ENCODE results near the gene FSIP1.

Gene FSIP1

DNA sequence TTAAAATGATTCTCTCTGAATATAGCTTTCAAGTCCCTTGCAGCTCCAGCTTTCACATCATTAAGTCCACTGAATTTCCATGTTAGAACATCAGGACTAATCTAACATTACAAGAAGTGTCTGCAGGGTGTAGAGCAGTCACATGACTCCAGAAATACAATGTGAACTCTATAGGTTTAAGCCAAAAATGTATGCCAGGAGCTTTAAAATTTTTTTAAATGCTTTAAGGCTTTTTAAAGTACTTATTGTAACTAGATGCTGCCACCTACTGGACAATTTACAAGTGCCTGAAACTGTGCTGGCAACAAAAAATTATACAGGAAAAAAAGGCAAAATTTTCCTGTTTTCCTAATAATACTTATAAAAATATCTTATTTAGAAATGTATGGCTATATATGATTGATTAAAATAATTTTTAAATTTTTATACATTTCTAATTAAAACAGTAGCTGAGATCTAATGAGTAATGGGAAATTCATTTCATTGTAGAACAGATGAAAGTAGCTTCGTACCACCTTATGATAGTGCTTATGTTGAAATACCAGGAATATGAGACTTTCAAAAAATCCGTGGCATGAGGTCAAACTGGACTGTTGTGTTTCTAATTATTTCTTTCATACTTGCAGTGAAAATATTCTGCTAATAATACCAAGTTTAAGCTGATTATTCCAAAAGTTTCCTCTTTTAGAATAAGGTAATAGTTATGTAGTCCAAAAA, 25.7 kb downstream of the FSIP1 start:
- peak; percentile 25 for DNase-seq (ENCODE audit: low spot score)

DNA sequence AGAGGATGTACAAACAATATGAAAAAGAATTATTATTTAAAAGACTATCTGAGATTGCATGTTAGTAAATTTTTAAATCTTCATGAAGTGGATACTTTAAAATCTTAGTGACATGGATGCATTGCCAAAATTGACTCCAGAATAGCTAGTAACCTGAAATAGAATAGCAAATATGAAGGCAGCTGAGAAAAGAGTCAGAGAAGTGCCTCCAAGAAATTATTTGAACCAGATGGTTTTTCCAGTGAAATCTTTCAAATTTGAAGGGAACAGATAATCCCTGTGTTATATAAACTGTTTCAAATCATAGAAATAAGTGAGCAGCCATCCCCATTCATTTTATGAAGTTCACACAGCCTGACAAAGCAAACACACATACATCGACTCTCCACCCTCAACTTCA, 29.6 kb downstream of the FSIP1 start:
- no peak for DNase-seq (ENCODE audit: low spot score)

DNA sequence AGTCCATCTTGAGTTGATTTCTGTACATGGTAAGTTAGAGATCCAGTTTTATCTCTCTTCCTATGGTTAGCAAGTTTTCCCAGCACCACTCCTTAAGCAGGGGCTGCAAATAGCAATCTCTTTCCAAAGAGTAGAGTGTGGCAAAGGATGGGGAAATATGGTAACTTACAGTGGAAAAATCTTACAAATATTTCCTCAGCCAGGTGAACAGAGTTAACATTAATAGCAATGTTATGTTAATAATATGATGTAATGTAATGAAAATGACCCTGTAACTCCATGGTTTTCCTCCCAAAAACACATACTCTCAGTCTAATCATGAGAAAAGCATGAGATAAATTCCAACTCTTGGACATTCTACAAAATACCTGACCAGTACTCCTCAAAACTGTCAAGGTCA, 30.4 kb downstream of the FSIP1 start:
- DNase-seq (ENCODE audit: low spot score), result no peak

DNA sequence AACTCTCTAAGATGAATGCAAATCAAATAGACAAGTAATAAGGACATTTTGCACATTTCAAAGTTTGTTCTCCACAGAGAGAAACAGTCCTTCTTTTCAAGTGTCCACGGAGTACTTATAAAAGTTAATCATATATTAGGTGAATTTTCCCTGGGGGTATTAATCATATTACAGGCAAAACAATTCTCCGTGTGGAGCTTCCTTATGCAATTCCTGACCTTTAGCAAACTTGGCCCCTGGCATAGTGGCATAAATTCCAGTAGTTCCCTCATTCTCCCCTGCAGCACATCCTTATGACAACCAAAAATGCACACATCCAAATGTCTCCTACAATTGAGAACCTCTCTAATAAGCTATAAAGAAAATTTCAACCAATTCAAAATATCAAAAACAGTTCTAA, 34.4 kb downstream of the FSIP1 start:
- no peak for DNase-seq (ENCODE audit: low spot score)

DNA sequence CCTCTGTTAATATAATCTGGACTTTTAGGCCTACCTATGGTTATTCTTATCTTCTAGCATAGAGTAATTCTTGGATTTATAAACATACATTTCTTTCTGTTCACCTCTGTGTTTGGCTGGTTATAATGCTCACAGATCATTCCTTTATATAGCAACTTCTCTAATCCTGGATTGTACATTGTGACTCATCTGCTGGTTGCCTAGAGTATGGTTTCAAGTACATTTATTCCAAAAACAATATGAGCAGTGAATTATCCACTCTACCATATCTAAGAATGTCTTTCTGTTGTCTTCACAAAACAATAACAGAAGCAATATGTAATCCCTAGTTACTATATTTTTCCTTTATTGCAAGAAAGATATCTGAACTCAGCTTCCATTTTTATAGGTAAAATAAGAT, 35.3 kb downstream of the FSIP1 start:
- DNase-seq (ENCODE audit: low spot score), result no peak

DNA sequence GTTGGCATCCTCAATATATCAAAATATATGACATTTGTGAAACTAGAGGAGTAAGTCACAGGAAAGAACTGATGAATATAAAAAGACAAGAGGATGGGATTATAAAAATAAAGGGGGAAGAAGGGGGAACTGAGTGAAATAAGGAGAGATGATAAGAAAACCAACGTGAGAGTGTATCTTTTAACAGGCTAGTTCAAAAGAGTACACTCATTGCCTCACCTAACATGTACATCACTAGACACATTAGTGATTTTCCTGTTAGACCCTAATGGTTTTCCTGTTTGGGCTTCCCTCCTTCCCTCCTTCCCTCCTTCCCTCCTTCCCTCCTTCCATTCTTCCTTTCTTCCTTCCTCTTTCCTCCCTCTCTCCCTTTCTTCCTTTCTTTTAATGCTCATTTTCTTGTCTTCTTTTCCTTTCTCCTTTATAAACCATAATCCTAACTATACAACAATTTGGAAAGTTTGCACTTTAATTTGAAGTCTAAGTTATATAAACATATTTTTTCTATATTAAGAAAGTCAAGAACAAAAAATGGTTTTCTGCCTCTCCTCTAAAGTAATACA, 35.8 kb downstream of the FSIP1 start:
- DNase-seq (ENCODE audit: low spot score), result no peak

DNA sequence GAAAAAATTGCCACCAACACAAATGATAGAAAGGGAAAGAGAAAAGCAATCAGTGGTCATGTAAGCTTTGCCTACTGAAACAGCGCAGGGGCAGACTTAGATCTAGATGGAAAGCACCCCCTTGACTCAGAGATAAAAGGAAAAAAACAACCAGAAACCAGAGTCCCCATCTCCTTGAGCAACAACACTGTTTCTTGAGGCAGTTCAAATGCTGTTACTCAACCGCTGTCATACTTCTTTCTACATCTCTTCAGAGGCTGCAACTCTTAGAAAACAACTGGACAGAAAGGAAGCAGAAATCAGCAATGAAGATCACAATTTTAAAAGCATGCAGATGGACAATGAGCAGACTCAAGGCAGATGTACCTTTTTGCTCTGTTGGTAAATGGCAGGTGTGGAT, 36.5 kb downstream of the FSIP1 start:
- DNase-seq (ENCODE audit: low spot score), result no peak

DNA sequence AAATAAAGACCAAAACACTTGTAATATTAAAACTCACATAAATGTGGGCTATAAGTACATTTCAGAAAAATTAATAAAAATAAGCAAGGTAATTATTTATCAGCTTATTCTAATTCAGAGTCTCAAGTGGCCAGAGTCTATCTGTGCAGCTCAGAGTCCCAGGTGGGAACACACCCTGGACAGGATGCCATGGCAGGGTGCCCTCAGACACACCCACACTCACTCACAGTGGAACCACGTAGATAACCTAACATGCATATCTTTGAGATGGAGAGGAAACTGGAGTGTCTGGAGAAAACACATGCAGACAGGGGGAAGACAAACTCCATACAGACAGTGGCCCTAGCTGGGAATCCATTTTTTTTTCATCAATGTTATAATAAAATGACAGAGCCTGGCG, 37.2 kb downstream of the FSIP1 start:
- no peak for DNase-seq (ENCODE audit: low spot score)

DNA sequence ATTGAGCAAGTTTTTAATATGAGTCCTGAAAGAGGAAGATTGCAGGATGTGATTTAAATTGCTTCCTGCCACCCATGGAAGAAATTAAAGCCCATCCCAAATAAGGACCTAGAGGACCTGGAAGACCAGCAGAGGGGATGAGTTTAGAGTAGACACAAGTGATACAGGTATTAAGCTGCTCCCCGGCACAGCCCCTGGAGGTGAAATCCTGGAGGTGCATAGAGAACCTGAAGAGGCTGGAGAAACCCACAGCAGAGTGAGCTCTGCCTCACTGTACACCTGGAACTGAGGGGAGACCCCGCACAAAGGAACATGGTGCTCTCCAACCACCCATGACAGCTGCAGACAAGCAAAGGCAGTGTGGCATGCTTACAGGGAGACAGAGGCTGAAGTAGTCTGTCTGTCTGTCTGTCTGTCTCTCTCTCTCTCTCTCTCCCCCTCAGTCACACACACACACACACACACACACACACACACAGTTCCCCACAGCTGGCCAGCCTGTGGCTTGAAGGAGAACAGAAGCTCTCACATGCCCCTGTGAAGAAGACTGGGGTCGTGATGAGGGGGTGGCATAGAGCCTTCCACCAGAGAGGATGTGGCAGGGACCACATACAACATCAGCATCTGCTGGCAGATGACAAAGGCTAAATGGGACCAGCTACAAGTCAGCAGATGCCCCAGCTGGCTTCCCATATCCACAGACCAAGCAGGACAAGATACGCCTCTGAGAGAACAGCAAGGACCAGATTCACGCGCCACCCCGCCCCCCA, 38.1 kb downstream of the FSIP1 start:
- no peak for DNase-seq (ENCODE audit: low spot score)

DNA sequence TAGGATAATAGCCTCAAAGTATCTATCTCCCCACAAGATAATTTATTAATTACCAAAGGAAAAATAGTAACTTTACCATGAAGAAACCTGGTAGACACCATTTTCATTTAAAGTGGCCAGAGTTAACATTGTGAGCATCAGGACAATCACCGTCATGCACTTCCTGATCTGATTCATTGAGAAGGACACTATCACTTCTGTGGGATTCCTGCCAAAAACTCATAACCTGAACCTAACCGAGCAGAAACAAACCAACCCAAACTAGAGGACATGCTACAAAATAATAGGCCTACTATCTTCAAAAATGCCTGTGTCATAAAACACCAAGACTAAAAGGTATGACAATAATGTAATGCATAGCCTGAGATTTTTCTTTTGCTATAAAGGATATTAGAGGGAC, 39.0 kb downstream of the FSIP1 start:
- DNase-seq (ENCODE audit: low spot score), result no peak

DNA sequence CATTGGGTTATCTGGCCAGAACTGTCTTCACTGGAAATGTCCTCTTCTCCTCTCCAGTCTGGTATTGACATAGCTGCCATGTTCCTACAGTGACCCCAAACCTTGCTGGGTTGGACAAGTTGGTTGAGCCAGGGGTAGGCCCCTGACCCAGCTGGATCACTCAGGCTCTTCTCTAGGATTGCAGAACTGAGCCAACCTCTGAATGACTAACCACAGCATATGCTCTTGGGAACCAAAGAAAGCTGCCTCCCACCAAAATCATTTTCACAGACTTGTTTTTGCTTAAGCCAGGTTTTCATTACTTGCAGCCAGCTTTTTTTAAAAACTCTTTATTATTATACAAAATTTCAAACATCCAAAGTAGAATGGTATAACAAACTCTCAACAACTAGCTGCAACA, 41.4 kb downstream of the FSIP1 start:
- no peak for DNase-seq (ENCODE audit: low spot score)

DNA sequence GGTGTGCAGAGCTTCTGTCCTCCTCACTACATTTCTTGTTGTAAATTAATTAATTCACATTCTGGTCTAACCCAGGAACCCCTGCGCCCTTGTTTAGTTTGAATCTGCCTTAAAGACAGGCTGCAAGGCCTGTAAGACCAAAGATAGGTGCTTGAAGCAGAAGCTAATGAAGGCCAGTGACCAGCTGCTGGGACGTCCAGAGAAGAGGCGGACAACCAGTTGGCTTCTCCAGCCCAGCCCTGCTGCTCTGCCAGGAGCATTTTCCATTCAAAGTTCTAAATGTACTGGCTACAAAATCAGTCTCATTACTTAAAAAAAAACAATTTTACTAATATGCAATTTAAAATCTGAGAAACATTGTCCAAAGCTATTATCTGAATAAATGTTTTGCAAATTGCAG, 43.6 kb downstream of the FSIP1 start:
- no peak for DNase-seq (ENCODE audit: low spot score)

DNA sequence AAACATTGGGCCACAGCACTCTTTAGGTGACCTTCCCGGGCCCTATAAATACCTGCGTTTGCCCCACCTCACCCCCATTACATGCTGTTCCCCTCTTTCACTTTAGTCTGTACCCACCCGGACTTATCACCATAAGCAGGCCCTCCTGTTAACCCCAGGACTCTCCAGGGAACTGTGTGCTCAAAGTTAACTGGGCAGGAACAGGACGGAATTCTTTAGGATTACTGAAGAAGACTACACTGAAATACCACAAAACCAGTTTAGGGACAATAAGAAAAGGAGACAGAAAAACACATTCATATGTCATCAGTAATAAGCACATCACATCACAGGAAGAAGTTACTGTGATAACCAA, 45.5 kb downstream of the FSIP1 start:
- no peak for DNase-seq (ENCODE audit: low spot score)

DNA sequence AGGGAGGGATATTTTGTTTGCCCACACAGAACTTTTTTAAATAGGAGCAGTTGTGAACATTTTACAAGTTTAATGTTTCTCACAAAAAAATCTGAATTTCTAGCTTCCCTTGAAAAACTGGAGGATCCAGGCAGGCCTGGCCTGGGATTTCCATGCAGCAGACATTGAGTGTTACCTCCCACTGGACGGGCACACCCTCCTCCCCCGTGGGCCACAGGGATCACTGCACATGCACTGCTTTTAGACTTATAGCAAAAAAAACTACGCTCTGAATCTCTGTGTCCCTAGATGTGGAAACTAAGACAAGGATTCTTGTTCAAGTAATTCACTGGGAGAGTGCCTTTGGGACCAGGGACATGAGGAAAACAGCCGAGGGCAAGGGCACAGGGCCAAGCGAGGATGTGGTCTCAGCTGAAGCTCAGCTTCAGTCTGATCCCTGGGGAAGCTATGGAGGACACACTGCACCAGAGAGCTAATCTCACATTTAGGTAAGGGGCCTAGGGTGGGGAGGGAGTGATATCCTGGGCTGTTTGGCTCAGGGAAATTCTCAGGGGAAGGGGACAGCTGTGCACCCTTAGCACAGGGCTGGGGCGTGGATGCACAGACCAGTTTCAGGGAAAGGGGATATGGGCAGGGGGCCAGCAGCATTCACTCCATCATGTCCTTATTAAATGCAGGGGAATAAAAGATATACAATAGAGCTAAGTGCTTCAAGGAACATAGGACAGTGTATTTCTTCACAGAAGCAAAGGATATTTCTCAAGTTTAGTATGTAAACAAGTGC, 46.0 kb downstream of the FSIP1 start:
- DNase-seq (ENCODE audit: low spot score), result no peak

DNA sequence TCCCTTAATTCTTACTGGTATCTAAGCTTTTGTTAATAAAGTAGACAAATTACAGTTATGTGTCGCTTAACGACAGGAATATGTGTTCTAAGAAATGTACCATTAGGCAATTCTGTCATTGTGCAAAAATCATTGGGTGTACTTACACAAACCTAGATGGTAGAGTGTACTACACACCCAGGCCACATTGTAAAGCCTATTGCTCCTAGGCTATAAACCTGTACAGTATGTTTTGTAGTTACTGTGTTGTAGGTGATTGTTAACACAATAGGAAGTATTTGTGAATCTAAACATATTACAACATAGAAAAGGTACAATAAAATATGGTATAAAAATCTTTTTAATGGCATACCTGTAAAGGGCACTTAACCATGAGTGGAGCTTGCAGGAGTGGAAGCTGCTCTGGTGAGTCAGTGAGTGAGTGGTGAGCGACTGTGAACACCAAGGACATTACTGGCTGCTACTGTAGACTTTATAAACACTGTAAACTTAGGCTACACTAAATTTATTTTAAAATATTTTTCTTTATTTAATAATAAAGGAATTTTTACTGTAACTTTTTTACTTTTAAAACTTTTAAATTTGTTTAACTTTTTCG, 47.4 kb downstream of the FSIP1 start:
- no peak for DNase-seq (ENCODE audit: low spot score)

DNA sequence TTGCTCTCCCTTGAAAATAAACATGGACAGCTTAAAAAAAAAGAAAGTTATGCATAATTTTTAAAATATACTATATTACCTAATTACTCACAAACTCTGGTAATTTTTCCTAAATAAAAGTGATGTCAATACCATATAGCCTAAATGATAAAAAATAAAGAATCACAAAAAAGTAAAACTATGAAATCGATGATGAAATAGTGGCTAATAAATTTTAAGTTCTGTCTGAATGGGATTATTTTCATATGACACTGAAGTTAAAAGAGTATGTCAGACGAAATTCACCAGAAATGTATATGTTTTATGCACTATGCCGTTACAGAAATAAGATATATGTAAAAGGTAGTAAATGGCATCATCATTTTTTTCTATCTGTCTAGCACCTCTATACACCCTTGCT, 51.4 kb downstream of the FSIP1 start:
- DNase-seq (ENCODE audit: low spot score), result no peak

DNA sequence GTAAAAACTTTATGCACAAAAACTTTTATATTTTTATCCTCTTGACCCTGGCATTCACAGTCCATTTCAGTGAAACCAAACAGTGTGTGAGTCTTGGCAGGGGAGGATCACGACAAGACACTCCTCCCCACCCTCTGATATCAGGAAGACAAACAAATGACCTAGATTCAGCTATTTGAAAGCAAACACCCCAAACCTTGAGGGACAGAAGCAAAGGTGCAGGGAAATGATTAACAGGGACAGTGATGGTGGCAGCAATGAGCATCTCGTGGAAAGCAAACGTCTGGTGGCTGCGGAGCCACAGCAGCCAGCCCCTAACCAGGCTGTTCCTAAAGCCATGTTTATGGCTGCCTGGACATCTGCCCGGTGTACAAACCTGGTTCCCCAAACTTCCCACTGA, 52.1 kb downstream of the FSIP1 start:
- no peak for DNase-seq (ENCODE audit: low spot score)

DNA sequence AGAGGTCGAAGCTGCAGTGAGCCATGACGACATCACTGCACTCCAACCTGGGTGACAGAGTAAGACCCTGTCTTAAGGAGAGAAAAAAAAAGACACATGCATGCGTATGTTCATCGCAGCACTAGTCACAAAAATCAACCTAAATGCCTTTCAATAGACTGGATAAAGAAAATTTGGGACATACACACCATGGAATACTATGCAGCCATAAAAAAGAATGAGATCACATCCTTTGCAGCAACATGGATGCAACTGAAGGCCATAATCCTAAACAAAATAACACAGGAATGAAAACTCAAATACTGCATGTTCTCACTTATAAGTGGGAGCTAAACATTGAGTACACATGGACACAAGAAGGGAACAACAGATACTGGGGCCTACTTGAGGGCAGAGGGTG, 53.1 kb downstream of the FSIP1 start:
- DNase-seq (ENCODE audit: low spot score), result no peak

DNA sequence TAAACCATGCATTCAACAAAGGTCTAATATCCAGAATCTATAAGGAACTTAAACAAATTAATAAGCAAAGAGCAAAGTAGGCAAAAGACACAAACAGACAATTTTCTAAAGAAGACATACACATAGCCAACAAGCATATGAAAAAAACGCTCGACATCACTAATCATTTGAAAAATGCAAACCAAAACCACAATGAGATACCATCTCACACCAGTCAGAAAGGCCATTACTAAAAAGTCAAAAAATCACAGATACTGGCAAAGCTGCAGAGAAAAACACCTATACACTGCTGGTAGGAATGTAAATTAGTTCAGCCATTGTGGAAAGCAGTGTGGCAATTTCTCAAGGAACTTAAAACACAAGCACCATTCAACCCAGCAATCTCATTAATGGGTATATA, 53.8 kb downstream of the FSIP1 start:
- DNase-seq (ENCODE audit: low spot score), result no peak

DNA sequence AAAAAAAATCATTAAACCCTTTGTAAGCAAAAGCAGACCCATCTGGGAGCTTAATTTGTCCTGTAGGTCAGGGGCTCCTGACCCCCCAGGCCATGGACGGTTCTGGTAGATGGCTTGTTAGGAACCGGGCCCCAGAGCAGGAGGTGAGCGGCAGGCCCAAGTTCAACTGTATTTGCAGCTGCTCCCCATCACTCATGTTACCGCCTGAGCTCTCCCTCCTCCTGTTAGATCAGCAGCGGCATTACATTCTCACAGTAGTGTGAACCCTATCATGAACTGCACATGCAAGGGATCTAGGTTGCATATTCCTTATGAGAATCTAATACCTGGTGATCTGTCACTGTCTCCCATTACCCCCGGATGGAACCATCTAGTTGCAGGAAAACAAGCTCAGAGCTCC, 60.7 kb downstream of the FSIP1 start:
- DNase-seq (ENCODE audit: low spot score), result no peak

DNA sequence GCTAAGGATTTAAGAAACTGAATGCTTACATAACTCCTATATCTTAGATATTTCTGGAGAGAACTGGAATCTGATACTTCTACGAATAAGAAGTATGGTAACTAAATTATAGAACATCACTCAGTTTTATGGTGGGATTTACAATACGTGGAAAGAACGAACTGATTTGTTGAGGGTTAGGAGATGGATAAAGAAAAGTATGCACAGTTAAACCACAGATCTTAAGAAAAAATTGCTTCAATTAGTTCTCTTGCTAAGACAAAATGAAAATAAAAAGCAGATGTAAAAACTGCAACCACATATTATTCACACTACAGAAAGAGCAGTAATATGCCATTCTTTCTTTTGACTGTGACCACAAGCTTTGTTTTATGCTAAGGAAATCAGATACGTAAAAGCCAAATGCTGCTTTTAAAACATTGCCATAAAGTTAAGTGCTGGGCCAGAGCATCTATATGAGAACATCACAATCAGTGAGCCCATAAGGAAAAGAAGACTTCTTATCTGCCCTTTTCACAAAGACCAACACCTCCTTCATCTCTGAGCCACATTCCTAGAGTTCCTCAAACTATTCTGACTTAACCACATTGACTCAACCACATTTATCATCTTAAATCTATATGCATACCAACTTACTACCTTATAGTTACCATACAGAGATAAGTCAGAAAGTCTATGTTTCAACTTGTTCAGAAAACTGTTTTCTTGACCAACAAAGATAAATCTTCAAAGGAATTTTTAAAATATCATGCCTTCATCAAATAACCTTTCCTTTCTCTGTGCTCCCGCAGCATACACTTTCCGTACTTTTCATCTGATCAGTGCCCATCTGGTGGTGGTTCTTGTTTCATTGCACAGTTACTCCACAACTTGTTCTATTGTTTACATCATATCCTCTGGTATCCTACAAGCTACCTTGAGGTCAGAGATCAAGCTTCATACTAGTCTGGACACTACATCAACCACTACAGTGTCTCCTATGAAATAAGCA, 61.7 kb downstream of the FSIP1 start:
- no peak for DNase-seq (ENCODE audit: low spot score)
